Lung microvascular endothelial cell (primary cell): ENCODE data around the gene COL20A1. TPM values are rescaled to one million over a fixed set of nuclear protein-coding genes. Genes with fewer than 3 reads are reported as not detected.

Source experiments
- DNase-seq, 2 donors: peaks; one replicate each; pipeline versions ENCODE4 v3.0.0 to v3.0.0-alpha.2; 2010; ENCODE audit warnings: low read depth in 2 of 2
- total RNA-seq: library from RNA; depleted of rRNA; stranded (reverse); fragments of >200 nt; gene quantifications from 2 replicates; pipeline ENCODE4 v1.2.1, GENCODE V29; 2014

COL20A1 gene
- total RNA-seq, 1 donor from 2014 or later: 0.20 TPM

DNA sequence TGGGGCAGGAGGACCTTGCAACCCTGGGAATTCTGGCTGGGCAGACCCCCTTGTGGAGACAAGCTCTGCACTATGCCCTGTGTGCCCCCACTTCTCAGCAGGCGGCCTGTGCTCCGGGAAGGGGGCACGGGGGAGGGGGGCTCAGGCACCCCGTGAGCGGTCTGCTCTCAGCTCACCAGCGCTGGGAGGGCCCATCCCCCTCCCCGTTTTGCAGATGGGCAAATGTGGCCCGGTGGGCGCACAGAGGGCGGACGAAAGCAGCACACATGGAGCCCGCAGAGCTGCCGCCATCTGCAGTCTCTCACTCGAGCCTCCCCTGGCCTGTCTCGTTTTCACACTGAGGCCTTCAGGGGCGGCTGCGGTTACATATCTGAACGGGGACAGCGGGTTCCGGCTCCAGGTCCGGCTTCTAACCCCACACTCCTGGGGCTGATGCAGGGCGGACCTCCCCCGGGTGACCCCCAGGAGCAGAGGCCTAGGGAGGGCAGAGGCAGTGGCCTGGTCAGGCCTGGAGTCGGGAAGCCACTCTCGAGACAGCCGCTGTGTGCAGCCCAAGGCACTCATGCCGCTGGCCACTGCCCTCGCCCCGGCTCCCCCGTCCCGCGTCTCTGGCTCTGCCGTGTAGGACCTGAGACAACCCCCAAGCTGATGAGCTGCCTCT, 54.2 kb downstream of the COL20A1 start:
- DNase-seq: no peak

DNA sequence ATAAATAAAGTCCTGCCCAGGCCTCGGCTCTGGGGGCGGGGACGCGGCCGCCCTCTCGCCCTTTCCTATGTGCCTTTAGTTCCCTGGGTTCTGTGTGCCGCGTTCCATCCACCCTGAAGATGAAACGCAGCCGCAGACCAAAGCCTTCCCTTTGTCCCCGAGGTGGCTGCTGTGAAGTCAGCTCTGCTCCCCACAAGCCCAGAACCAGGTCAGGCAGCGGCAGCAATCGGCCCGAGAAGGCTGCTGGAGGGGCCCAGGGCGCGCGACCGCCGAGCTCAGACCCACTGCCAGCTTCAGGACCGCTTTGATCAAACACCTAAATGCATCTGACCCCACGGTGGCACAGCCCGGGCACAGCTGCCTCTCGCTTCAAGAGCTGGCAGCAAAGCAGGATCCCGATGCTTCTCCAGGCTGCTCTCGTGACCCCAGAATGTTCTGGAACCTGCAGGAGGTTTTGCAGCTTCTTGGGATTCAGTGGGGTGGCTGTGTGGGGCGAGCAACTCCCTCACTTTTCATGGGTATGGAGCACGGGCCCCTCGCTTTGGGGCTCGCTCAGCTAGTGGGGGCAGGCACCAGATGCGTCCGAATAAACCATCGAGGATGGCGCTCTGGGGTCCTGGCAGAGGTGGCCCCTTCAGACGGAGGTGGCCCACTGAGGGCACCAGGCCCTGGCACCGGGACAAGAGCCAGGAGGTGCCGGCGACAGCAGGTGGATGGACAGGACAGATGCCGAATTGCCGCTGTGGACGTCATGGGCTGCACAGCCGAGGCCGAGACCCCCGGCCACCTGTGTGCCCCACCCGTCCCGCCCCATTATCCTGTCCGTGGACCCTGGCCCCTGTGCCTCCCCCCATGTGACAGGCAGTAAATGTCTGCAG, 55.2 kb downstream of the COL20A1 start:
- DNase-seq: no peak

GRCh38 chr20:63348828-63349515, 56.0 kb downstream of the COL20A1 start:
- DNase-seq: no peak

DNA sequence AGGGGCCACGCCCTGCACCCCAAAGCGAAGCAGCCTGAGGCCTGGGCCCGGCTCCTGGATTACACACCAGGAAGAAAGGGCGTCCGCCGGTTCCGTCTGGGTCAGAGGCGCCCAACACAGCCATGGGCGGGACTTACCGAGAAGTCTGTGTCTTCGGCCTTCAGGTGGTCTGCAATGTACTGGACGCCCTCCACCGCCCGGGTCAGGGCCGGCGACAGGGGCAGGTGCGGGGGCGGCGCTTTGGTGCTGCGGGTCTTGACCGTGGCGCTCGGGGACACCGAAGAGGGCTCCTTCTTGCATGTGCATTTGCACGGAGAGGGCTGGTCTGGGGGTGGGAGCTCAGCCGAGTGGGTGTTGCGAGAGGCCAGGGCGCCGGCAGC, 56.5 kb downstream of the COL20A1 start:
- DNase-seq: no peak

GRCh38 chr20:63350196-63350595, 57.2 kb downstream of the COL20A1 start:
- no peak for DNase-seq

GRCh38 chr20:63350597-63351325, 57.8 kb downstream of the COL20A1 start:
- no peak for DNase-seq

DNA sequence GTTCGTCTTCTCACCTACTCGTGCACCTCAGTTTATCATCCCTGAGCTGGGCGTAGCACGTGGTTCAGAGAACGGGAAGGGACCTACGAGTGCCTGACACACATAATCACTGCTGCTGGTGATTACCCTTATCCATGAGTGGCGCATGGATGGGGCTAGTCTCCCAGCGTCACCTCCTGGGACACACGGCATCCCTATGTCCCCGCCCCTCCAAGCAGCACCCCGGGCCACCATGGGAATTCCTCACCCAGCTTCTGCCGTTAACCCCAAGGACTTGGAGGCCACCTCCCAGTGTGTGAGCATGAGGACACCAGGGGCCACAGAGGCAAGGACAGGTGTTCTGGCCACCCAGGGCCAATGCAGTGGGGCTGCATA, 58.3 kb downstream of the COL20A1 start:
- no peak for DNase-seq

GRCh38 chr20:63351811-63352591, 59.0 kb downstream of the COL20A1 start:
- DNase-seq: no peak

- DNase-seq: no peak
These were observed 59.8 kb downstream of the COL20A1 start for GRCh38 chr20:63352811-63353221.

DNA sequence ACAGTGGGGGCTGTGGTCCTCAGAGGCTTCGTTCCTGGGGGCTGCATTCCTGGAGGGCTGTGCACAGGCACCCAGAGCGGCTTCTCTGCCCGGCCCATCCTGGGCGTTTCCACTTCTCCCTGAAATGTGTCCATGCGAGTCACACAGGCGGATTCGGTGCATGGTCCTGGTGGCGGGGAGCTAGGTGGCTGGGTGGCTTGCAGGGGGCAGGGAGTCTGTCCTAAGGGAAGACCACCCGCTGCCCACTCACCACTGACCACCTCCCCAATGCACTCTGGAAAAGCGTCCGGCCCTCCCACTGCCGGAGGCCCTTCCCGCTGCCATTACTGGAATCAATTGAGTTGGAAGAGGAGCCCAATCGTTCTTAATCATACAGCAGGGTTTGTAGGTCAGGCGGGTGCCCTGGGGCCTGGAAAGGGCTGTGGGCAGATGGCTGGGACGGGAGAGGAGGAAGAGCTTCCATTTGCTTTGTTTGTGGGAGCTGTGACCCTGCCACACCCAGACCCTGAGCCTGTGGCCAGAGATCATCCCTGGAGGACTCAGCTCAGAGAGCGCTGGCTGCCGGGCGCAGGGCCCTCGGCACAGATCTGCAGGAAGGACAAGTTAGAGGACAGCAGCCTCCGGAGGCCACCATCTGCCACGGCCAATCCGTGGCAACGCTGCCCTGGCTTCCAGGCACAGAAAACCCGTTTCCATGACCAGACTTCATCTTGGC, 61.8 kb downstream of the COL20A1 start:
- DNase-seq: no peak

DNA sequence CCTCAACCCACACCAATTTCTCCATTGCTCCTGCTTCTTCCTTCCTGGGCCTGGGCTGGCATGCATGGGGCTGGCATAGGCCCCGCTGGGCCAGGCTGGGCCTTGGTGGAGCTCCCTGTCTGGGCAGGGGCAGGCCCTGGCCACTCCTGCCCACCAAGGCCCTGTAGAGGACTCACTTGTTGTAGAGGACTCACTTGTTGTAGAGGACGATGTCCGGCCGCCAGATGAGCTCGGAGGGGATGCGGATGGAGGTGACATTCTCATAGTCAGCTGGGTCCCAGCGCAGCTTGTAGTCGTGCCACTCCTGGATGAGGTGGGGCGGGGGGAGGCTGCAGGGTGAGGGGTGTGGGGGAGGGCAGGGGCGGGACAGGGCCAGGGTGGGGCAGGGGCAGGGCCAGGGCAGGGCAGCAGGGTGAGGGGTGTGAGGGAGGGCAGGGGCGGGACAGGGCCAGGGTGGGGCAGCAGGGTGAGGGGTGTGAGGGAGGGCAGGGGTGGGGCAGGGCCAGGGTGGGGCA, 62.9 kb downstream of the COL20A1 start:
- DNase-seq: no peak

GRCh38 chr20:63356511-63356910, 63.5 kb downstream of the COL20A1 start:
- no peak for DNase-seq

DNA sequence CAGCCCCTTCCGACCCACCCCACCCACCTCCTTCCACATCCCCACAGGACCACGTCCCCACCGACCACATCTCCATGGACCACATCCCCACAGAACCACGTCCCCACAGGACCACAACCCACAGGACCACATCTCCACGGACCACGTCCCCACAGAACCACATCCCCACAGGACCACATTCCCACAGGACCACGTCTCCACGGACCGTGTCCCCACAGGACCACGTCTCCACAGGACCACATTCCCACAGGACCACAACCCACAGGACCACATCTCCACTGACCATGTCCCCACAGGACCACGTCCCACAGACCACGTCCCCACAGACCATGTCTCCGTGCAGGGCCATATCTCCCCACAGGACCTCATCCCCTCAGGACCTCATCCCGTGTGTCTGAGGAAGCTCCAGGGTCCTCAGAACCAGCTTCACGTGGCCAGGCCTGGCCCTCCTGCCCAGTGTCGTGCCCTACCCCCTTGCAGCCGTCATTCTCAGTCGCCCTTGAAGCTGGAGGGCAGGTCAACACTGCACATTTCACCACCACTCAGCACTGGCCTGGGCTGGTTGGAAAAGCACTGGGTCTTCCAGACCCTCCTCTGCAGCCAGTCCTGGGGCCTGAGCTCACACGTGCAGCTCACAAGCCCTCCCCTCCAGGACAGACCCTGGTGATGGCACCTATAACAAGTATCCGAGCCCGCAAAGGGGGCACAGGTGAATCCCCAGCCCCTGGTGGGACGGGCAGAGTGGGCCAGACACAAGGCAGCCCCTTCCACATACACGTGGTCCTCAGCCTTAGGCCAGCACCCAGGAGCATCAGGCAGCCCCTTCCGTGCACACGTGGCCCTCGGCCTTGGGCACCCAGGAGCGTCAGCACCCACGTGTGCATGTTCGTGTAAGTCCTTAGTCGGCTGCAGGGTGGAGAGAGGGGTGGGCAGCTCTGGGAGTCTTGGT, 64.2 kb downstream of the COL20A1 start:
- no peak for DNase-seq

- peak in 1 of 2 donors; percentile 23 for DNase-seq
These were observed 65.2 kb downstream of the COL20A1 start for GRCh38 chr20:63357921-63358905.

GRCh38 chr20:63359164-63359934, 66.4 kb downstream of the COL20A1 start:
- DNase-seq: no peak

- DNase-seq: no peak
These were observed 67.2 kb downstream of the COL20A1 start for GRCh38 chr20:63359937-63360849.
